Measurements from ENCODE around the gene TCEANC2. TPM values are rescaled to one million over a fixed set of nuclear protein-coding genes. Genes with fewer than 3 reads are reported as not detected.
"Not testable (repeated sequence)": the region's sequence is repeated elsewhere in the genome, so short reads cannot be mapped to it uniquely, and the experiment has no call there.

TCEANC2 gene
- polyA plus RNA-seq, 3 donors from 2014 or later: 3.3 to 6.3 (median 3.9) TPM

GRCh38 chr1:54081306-54082270 is 28.2 kb downstream of the TCEANC2 start:
- DNase-seq: peak; percentile 19 to 42 (median 34)
- no peak overlapping the region for H3K4me3 Mint-ChIP-seq
- H3K36me3 Mint-ChIP-seq: peaks cover 0 to 4% (median 0%) of the 10 kb centered on the region in 3 donors
- no peaks in the 10 kb centered on the region for H3K27me3 Mint-ChIP-seq (ENCODE audit: low read depth in 3 of 3)
- H3K27ac Mint-ChIP-seq: no peak overlapping the region
- peaks cover 0 to 5% of the 10 kb centered on the region in 2 donors for H3K4me1 Mint-ChIP-seq
- no peaks in the 10 kb centered on the region for H3K9me3 Mint-ChIP-seq

- Mint-ChIP-seq H3K27me3 (ENCODE audit: low read depth in 3 of 3) (no peaks in the 10 kb centered on the region), H3K9me3 (no peaks in the 10 kb centered on the region), H3K36me3 (peaks cover 0 to 3% (median 3%) of the 10 kb centered on the region in 3 donors), H3K27ac (no peak overlapping the region), H3K4me3 (no peak overlapping the region), H3K4me1 (peaks cover 2 to 11% of the 10 kb centered on the region in 2 donors)
- DNase-seq: no peak
Measured at GRCh38 chr1:54084794-54085193, 31.4 kb downstream of the TCEANC2 start.

- Mint-ChIP-seq H3K27me3 (ENCODE audit: low read depth in 3 of 3) (no peaks in the 10 kb centered on the region), H3K9me3 (no peaks in the 10 kb centered on the region), H3K36me3 (peaks cover 0 to 3% (median 3%) of the 10 kb centered on the region in 3 donors), H3K27ac (no peak overlapping the region), H3K4me3 (no peak overlapping the region), H3K4me1 (peaks cover 2 to 6% of the 10 kb centered on the region in 2 donors)
- no peak for DNase-seq
Measured at GRCh38 chr1:54086754-54087153, 33.3 kb downstream of the TCEANC2 start.

- H3K27me3 Mint-ChIP-seq (ENCODE audit: low read depth in 3 of 3): peaks cover 0 to 2% (median 0%) of the 10 kb centered on the region in 3 donors
- H3K9me3 Mint-ChIP-seq: no peaks in the 10 kb centered on the region
- H3K36me3 Mint-ChIP-seq: peaks cover 0 to 3% (median 3%) of the 10 kb centered on the region in 3 donors
- peaks cover 2 to 6% of the 10 kb centered on the region in 2 donors for H3K4me1 Mint-ChIP-seq
- H3K27ac Mint-ChIP-seq: no peak overlapping the region
- no peak for DNase-seq
- no peak overlapping the region for H3K4me3 Mint-ChIP-seq
Measured at GRCh38 chr1:54088385-54088784, 35.0 kb downstream of the TCEANC2 start.

- Mint-ChIP-seq H3K4me3 (no peak overlapping the region), H3K27ac (no peak overlapping the region), H3K9me3 (no peaks in the 10 kb centered on the region), H3K4me1 (peaks cover 15 to 23% of the 10 kb centered on the region in 2 donors), H3K27me3 (ENCODE audit: low read depth in 3 of 3) (peaks cover 0 to 2% (median 0%) of the 10 kb centered on the region in 3 donors), H3K36me3 (peaks cover 0 to 14% (median 7%) of the 10 kb centered on the region in 3 donors)
- DNase-seq: no peak
Measured at GRCh38 chr1:54091666-54092065, 38.3 kb downstream of the TCEANC2 start.

GRCh38 chr1:54094001-54094729 is 40.8 kb downstream of the TCEANC2 start:
- Mint-ChIP-seq H3K4me3 (no peak overlapping the region), H3K36me3 (peaks cover 9 to 31% (median 17%) of the 10 kb centered on the region in 3 donors), H3K4me1 (peaks cover 16 to 21% of the 10 kb centered on the region in 2 donors), H3K27ac (peak overlapping the region in 2 of 6 donors; percentile 4 to 5), H3K9me3 (no peaks in the 10 kb centered on the region), H3K27me3 (ENCODE audit: low read depth in 3 of 3) (peaks cover 0 to 2% (median 0%) of the 10 kb centered on the region in 3 donors)
- no peak for DNase-seq

GRCh38 chr1:54094730-54095105 is 41.3 kb downstream of the TCEANC2 start:
- DNase-seq; H3K4me3 Mint-ChIP-seq; H3K27me3 Mint-ChIP-seq (ENCODE audit: low read depth in 3 of 3); H3K9me3 Mint-ChIP-seq: not testable (repeated sequence)
- peaks cover 9 to 30% (median 15%) of the 10 kb centered on the region in 3 donors for H3K36me3 Mint-ChIP-seq
- H3K27ac Mint-ChIP-seq: peak overlapping the region in 1 of 6 donors; percentile 4
- H3K4me1 Mint-ChIP-seq: peaks cover 16 to 21% of the 10 kb centered on the region in 2 donors

- Mint-ChIP-seq H3K4me1 (peaks cover 16 to 21% of the 10 kb centered on the region in 2 donors), H3K4me3 (no peak overlapping the region), H3K27me3 (ENCODE audit: low read depth in 3 of 3) (peaks cover 0 to 2% (median 0%) of the 10 kb centered on the region in 3 donors), H3K36me3 (peaks cover 13 to 35% (median 21%) of the 10 kb centered on the region in 3 donors), H3K27ac (peak overlapping the region in 5 of 6 donors; percentile 3 to 53 (median 31)), H3K9me3 (no peaks in the 10 kb centered on the region)
- DNase-seq: peak in 1 of 3 donors; percentile 3
Measured at GRCh38 chr1:54095546-54096226, 42.3 kb downstream of the TCEANC2 start.

GRCh38 chr1:54096227-54096876 is 42.9 kb downstream of the TCEANC2 start:
- H3K27me3 Mint-ChIP-seq (ENCODE audit: low read depth in 3 of 3): peaks cover 0 to 2% (median 0%) of the 10 kb centered on the region in 3 donors
- DNase-seq: no peak
- H3K9me3 Mint-ChIP-seq: no peaks in the 10 kb centered on the region
- H3K27ac Mint-ChIP-seq: peak overlapping the region in 2 of 6 donors; percentile 33 to 53
- peaks cover 13 to 38% (median 24%) of the 10 kb centered on the region in 3 donors for H3K36me3 Mint-ChIP-seq
- H3K4me3 Mint-ChIP-seq: no peak overlapping the region
- H3K4me1 Mint-ChIP-seq: peaks cover 16 to 21% of the 10 kb centered on the region in 2 donors

GRCh38 chr1:54096877-54097240 is 43.5 kb downstream of the TCEANC2 start:
- H3K4me1 Mint-ChIP-seq: peaks cover 16 to 21% of the 10 kb centered on the region in 2 donors
- H3K4me3 Mint-ChIP-seq: no peak overlapping the region
- peaks cover 0 to 2% (median 0%) of the 10 kb centered on the region in 3 donors for H3K27me3 Mint-ChIP-seq (ENCODE audit: low read depth in 3 of 3)
- no peak for DNase-seq
- peaks cover 13 to 39% (median 25%) of the 10 kb centered on the region in 3 donors for H3K36me3 Mint-ChIP-seq
- H3K9me3 Mint-ChIP-seq: no peaks in the 10 kb centered on the region
- H3K27ac Mint-ChIP-seq: no peak overlapping the region

- peaks cover 17 to 37% (median 22%) of the 10 kb centered on the region in 3 donors for H3K36me3 Mint-ChIP-seq
- peak overlapping the region in 1 of 6 donors; percentile 18 for H3K27ac Mint-ChIP-seq
- H3K4me1 Mint-ChIP-seq: peaks cover 16 to 21% of the 10 kb centered on the region in 2 donors
- no peaks in the 10 kb centered on the region for H3K9me3 Mint-ChIP-seq
- no peak overlapping the region for H3K4me3 Mint-ChIP-seq
- H3K27me3 Mint-ChIP-seq (ENCODE audit: low read depth in 3 of 3): no peaks in the 10 kb centered on the region
- DNase-seq: no peak
Measured at GRCh38 chr1:54099061-54099610, 45.7 kb downstream of the TCEANC2 start.

GRCh38 chr1:54100500-54100899 is 47.1 kb downstream of the TCEANC2 start:
- peaks cover 17 to 33% (median 21%) of the 10 kb centered on the region in 3 donors for H3K36me3 Mint-ChIP-seq
- no peaks in the 10 kb centered on the region for H3K27me3 Mint-ChIP-seq (ENCODE audit: low read depth in 3 of 3)
- H3K4me3 Mint-ChIP-seq: no peak overlapping the region
- no peak for DNase-seq
- H3K4me1 Mint-ChIP-seq: peaks cover 11 to 15% of the 10 kb centered on the region in 2 donors
- no peaks in the 10 kb centered on the region for H3K9me3 Mint-ChIP-seq
- H3K27ac Mint-ChIP-seq: no peak overlapping the region

Measured in immature natural killer cell (primary cell).